GM18505 (cell line): ENCODE data around the gene TPPP2.

Source experiments
- ATAC-seq: cut with Tn5 transposase; IDR thresholded peaks from one replicate; pipeline ENCODE4 v1.9.1; 2021; ENCODE audit not compliant: unreplicated experiment
- POLR2A ChIP-seq: IDR thresholded peaks from 4 replicates; pipeline ENCODE4 v1.6.1; 2011; ENCODE audit warnings: borderline replicate concordance; ENCODE audit not compliant: insufficient read depth, insufficient read length; ENCODE audit errors: extremely low read depth

Gene TPPP2

DNA sequence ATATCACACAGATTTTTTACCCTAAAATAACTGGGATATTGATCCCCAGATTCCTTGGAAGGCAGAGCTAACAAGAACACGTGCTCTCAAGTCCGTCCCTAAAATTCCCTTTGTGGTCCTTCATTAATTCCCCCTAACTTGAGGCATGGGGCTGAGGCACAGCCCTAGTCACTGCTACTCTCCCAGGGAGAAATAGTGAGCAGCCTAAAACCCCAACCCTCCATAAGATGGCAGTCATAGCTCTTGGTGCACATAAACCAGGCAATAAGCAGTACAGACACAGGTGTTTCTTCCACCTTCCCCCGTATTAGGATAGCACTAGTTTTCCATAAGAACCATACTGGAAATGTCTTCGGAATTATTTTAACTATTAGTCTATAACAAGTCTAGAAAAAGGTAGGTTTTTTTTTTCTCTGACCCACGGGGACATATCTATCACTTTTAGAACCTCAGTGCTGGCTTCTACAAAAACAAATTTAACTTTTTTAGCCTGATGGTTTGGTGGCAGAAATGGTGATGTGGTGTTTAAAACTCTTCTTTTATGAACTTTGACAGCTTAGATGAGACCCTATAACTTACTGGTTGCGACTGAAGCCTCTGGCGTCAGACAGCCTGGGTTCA lies 37.0 kb downstream of the TPPP2 start:
- ATAC-seq = no peak
- no peak for TF ChIP-seq POLR2A

DNA sequence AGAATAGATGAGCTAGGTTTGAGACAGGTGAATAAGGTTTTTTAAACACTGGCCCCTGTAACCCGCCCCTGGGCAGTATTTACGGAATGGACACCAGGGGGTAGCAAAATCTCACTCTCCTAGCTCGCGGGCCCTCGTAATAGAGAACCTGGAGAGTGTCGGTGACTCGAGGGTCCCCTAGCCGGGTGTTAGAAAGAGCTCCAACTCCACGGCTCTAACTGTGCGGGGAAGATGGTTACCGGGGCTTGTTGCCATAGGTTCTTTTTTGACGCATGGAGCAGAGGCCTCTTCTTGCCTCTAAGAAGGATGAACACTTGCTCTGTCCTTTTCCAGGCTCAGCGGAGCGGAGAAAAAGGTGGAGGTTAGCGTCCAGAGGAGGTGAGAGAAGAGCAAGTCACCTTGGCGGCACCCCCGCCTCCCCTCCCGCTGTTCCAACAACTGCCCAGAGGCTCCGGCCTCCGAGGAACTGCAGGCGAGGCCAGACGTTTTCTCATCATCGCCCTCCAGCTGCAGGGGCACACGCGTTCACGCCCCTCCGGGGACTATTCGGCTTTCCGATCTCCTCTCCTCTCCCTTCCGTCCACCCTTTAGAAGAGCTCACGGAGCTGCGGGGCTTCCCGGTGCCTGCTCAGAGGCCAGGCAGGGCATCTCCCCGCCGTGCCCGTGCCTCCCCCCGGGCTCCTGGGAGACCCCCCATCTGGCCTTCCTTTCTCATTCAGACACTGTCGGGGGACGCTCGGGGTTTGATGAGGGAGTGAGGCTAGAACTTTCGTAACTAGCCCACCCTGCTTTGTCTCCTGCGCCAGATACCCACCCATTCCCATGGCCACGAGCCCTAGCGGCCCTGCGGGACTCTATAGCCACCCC lies 38.7 kb downstream of the TPPP2 start:
- no peak for ATAC-seq
- no peak for TF ChIP-seq POLR2A

- no peak for TF ChIP-seq POLR2A
- no peak for ATAC-seq
Measured at GRCh38 chr14:21069388-21070082, 39.5 kb downstream of the TPPP2 start.

DNA sequence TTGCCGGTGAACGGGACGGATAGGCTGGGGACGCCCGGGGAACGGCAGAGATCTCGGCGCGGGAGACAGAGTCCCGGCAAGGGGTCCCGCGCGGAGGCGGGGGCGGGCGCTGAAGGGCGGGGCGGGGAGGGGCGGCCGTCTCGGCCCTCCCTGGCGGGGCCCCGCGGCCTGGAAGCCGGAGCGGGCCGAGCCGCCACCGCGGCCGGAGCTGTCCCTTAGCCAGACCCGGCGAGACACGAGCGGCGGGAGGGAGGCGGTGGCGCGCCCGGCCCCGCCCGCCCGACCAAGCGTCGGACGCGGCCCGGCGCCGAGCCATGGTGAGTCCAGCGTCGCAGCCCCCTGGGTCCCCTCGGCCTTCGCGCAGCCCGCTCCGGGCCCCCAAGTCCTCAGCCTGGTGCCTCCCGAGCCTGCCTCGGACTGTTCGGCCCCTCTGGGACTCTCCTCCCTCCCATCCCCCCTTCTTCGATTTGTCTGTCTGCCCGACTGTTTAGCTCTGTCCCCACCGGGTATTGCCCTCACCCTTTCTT lies 40.1 kb downstream of the TPPP2 start, which contains the start of gene ARHGEF40:
TSS of gene ARHGEF40 (plus strand) at position 222 of the 527 bp plus-strand sequence. CDS start at position 315, 93 bp downstream.
- no peak for TF ChIP-seq POLR2A
- no peak for ATAC-seq

DNA sequence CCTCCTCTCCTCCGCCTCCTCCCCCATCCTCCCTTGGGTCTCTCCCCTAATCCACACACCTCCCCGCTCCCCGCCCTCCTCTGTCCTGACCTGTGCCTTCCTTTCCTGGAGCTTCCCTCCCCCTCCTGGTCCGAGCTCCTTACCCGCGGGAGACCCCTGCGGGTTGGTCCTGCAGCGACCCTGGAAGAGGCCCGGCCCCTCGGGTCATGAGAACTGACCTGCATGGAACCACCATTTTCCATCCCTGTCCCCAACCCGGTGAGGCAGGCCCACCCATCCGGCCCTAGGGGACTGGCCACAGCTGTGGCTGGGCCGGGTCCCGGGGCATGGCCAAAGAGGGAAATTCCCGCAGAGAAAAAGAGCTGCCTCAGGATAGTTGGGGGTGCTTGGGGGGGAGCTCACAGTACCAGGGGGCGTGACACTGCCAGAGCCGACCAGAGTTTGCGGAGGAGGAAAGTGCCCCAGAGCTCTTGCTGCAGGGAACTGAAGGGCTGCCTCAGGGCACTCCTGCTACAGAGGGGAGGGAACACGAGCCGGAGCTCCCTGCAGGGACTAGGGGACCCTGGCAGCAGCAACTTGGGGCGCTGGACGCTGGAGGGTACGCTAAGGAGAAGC lies 40.7 kb downstream of the TPPP2 start:
- peak; percentile 13 for ATAC-seq

GRCh38 chr14:21071225-21072030 lies 41.4 kb downstream of the TPPP2 start:
- no peak for TF ChIP-seq POLR2A
- ATAC-seq = peak; percentile 71

More for the DNA sequence above, 40.7 kb downstream of the TPPP2 start:
- TF ChIP-seq POLR2A = no peak

GRCh38 chr14:21072031-21072473 lies 42.0 kb downstream of the TPPP2 start:
- no peak for TF ChIP-seq POLR2A

DNA sequence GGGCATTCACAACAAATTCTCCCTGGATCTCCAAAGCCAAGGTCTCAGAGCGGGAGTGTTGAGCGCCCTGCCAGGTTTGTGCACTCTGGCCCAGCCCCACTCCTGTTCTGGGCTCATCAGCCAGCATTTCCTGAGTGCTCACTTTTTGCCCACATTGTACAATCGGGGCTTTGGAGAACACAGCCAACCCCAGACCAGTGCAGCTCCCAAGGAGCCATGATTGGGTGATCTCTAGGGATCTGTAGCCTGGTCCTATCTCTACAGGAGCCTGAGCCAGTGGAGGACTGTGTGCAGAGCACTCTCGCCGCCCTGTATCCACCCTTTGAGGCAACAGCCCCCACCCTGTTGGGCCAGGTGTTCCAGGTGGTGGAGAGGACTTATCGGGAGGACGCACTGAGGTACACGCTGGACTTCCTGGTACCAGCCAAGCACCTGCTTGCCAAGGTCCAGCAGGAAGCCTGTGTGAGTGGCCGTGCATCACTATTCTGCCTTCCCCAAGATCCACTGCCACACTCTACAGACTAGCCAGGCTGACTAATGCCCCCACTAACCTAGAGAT lies 42.8 kb downstream of the TPPP2 start:
- no peak for ATAC-seq

More at GRCh38 chr14:21072031-21072473, 42.0 kb downstream of the TPPP2 start:
- ATAC-seq = no peak

GRCh38 chr14:21073921-21074320 lies 43.9 kb downstream of the TPPP2 start:
- no peak for TF ChIP-seq POLR2A

More for the DNA sequence above, 42.8 kb downstream of the TPPP2 start:
- no peak for TF ChIP-seq POLR2A

DNA sequence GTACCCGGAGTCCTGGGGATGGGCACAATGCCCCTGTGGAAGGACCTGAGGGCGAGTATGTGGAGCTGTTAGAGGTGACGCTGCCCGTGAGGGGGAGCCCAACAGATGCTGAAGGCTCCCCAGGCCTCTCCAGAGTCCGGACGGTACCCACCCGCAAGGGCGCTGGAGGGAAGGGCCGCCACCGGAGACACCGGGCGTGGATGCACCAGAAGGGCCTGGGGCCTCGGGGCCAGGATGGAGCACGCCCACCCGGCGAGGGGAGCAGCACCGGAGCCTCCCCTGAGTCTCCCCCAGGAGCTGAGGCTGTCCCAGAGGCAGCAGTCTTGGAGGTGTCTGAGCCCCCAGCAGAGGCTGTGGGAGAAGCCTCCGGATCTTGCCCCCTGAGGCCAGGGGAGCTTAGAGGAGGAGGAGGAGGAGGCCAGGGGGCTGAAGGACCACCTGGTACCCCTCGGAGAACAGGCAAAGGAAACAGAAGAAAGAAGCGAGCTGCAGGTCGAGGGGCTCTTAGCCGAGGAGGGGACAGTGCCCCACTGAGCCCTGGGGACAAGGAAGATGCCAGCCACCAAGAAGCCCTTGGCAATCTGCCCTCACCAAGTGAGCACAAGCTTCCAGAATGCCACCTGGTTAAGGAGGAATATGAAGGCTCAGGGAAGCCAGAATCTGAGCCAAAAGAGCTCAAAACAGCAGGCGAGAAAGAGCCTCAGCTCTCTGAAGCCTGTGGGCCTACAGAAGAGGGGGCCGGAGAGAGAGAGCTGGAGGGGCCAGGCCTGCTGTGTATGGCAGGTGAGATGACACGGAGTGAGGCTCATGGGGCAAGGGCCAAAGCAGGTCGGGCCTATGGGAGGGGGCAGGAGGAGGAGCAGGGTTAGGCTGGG lies 44.6 kb downstream of the TPPP2 start:
- no peak for TF ChIP-seq POLR2A
- no peak for ATAC-seq

More at GRCh38 chr14:21073921-21074320, 43.9 kb downstream of the TPPP2 start:
- ATAC-seq = no peak
